COLO668 (cell line): ENCODE results near the gene NDN.
A peak's percentile ranks its signal among the peaks of the same experiment; 100 is the strongest.

Experiments
- DNase-seq: peaks from one replicate; lab custom pipeline; 2025; ENCODE audit not compliant: unreplicated experiment; lab: John Stamatoyannopoulos, UW

The NDN gene

DNA sequence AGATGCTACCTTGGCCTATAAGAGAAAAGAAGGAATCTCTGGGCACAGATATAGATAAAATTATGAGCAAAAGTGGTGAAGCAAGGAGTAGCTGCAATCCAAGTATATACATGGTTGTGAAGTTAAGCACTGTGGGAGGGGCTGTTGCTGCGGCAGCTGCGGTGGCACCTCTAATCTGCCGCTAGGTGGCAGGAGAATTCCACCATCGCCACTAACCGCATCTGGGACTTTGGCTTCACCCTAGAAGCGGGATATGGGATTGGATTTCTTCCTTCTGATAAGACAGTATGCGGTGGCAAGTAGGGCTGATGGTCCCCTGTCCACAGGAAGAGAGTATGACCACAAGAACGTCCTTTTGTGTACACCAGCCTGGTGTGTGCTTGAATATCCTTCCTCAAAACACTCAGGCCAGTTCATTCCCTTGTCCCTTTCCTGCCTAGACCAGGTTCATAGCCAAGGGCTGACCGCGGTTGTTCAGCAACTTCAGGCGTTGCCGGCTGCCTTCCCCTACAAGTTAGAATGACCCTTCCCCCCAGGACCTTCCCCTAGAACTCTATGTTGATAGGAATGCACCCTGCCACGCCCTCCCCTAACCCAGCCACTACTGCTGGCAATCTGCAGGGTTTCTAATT is 44.6 kb downstream of the NDN start:
- peak; percentile 61 for DNase-seq
